BE2C (cell line): ENCODE measurements around the gene COX5A.
A peak's percentile ranks its signal among the peaks of the same experiment; 100 is the strongest.

Experiments used
- DNase-seq: peaks from one replicate; pipeline ENCODE4 v3.0.0-alpha.2; 2020
- H3K27me3 ChIP-seq: fragments of 250-450 bp; sonication (Bioruptor Pico); 2 replicates; pipeline ENCODE4 v1.5.1; 2020; ENCODE audit warnings: mild to moderate bottlenecking
- H3K36me3 ChIP-seq: fragments of 250-450 bp; sonication (Bioruptor Pico); 2 replicates; pipeline ENCODE4 v1.5.1; 2020; ENCODE audit warnings: mild to moderate bottlenecking
- H3K4me1 ChIP-seq: fragments of 250-450 bp; sonication (Bioruptor Pico); 2 replicates; pipeline ENCODE4 v1.5.1; 2020
- H3K4me3 ChIP-seq: 2 replicates; pipeline ENCODE4 v1.5.1; 2011; ENCODE audit warnings: low read depth, low read length
- H3K9me3 ChIP-seq: fragments of 250-450 bp; sonication (Bioruptor Pico); 2 replicates; pipeline ENCODE4 v1.5.1; 2020
- TF ChIP-seq, protein P1 (sequence below): IDR thresholded peaks from 2 replicates; pipeline ENCODE4 v1.5.1; 2012; ENCODE audit warnings: mild to moderate bottlenecking, low read depth, low read length

The COX5A gene

DNA sequence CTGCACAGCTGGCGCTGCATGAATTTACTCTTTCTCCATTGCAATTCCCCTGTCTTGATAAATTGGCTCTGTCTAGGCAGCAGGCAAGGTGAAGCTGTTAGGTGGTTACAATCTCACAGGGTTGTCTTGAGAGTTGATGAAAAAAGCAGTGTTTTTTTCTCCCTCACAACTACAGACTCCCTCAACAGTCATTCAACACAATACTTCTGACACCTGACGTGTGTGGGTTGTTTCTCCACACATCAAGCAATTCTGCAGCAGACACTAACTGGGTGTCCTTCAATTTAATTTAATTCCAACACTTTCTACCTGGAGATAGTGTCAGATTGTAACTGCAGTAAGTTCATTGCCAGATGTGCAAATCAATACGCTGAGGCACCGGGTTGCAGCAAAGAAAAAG lies 59.6 kb downstream of the COX5A start:
- Histone ChIP-seq H3K27me3 (no peaks in the 10 kb centered on the region), H3K9me3 (no peaks in the 10 kb centered on the region), H3K4me3 (no peak overlapping the region), H3K4me1 (no peaks in the 10 kb centered on the region), H3K36me3 (no peaks in the 10 kb centered on the region)
- TF ChIP-seq, protein P1, sequence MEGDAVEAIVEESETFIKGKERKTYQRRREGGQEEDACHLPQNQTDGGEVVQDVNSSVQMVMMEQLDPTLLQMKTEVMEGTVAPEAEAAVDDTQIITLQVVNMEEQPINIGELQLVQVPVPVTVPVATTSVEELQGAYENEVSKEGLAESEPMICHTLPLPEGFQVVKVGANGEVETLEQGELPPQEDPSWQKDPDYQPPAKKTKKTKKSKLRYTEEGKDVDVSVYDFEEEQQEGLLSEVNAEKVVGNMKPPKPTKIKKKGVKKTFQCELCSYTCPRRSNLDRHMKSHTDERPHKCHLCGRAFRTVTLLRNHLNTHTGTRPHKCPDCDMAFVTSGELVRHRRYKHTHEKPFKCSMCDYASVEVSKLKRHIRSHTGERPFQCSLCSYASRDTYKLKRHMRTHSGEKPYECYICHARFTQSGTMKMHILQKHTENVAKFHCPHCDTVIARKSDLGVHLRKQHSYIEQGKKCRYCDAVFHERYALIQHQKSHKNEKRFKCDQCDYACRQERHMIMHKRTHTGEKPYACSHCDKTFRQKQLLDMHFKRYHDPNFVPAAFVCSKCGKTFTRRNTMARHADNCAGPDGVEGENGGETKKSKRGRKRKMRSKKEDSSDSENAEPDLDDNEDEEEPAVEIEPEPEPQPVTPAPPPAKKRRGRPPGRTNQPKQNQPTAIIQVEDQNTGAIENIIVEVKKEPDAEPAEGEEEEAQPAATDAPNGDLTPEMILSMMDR, result no peak
- DNase-seq, result no peak

DNA sequence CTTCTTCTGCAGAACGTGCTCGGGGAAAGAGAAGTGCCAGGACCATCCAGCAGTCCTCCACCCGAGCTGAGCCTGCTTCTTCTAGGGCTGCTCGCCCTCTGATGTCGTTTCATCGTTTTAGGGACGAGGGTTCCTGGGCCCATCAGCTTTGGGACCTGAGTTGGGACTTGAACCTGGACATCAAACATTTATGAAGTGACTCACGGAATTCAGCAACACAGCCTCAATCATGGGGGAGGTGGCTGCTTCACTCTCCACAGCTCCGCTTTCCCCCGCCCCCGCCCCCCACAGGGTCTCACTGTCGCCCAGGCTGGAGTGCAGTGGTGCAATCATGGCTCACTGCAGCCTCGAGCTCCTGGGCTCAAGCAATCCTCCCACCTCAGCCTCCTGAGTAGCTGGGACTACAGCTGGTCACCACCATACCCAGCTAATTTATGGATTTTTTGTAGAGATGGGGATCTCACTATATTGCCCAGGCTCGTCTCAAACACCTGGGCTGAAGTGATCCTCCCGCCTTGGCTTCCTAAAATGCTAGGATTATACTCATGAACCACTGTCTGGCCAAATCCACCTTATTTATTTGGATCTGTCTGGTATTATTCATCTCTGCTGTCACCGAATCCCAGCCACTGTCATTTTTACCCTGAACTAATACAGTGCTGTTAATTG lies 64.0 kb downstream of the COX5A start:
- TF ChIP-seq, protein P1, result no peak
- Histone ChIP-seq H3K36me3 (peaks cover 4% of the 10 kb centered on the region; the same call in 1 of the 2 replicates), H3K27me3 (no peaks in the 10 kb centered on the region), H3K4me3 (peak overlapping the region; percentile 87), H3K4me1 (no peaks in the 10 kb centered on the region; the same call in 1 of the 2 replicates), H3K9me3 (no peaks in the 10 kb centered on the region)
- peak; percentile 32 for DNase-seq

DNA sequence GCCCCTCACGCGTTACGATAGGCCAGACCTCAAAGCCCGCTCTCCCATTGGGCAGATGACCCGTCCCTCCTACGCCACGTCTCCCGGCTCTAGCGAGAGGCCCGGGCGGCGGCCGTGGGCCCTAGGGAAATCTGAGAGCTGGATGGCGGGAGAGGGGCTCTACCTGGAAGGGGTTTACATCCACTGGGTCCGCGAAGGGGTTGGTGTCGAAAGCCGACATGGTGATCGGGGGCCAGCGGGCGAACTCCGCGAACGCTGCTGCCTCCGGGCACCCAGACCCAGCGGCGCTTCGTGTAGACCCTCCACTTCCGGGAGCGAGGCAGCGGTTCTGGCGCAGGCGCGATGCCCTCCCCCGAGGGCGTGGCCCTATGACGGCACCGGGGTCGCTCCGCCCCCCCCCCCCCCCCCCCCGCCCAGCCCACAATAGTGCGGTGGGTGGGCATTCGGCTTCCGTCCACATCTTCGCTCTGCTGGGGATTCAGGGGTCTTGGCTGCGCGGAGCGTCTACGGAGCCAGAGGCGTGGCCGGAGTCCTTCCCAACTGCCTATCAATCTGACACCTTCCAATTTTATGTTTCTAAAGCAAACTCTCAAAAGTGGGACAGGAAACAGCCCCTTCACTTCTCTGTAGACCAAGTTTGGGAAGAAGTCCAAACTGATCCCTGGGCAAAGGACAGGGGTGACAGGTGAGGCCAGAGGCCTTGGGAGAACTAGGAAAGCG lies 64.7 kb downstream of the COX5A start, which contains the start of gene SCAMP2:
Gene SCAMP2 (minus strand): TSS at position 330 of the 720 bp plus-strand sequence. CDS start 110 bp downstream, at position 220.
- Histone ChIP-seq H3K36me3 (peaks cover 11% of the 10 kb centered on the region), H3K27me3 (no peaks in the 10 kb centered on the region), H3K4me1 (no peaks in the 10 kb centered on the region; the same call in 1 of the 2 replicates), H3K9me3 (no peaks in the 10 kb centered on the region), H3K4me3 (peak within 1 kb of the TSS; percentile 87)
- TF ChIP-seq, protein P1, result no peak
- peak; percentile 96 for DNase-seq

DNA sequence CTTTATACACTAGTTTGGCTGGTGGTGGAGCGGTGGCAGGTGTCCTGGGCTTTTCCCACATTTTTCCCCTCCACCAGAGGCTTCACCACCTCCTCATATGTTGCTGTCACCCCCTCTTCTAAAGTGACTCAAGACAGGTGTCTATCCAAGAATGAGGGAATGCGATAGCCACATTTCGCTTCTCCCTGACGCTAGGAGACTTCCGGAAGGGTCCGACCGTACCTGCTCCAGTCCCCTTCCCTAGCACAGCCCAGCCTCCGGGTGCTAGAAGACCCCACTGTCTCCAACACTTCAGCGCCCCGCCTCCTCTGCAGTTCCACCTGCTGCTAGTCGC lies 65.2 kb downstream of the COX5A start:
- Histone ChIP-seq H3K4me1 (no peaks in the 10 kb centered on the region; the same call in 1 of the 2 replicates), H3K27me3 (no peaks in the 10 kb centered on the region), H3K4me3 (peak overlapping the region; percentile 87), H3K9me3 (no peaks in the 10 kb centered on the region), H3K36me3 (peaks cover 13% of the 10 kb centered on the region)
- DNase-seq, result no peak
- TF ChIP-seq, protein P1, result no peak

DNA sequence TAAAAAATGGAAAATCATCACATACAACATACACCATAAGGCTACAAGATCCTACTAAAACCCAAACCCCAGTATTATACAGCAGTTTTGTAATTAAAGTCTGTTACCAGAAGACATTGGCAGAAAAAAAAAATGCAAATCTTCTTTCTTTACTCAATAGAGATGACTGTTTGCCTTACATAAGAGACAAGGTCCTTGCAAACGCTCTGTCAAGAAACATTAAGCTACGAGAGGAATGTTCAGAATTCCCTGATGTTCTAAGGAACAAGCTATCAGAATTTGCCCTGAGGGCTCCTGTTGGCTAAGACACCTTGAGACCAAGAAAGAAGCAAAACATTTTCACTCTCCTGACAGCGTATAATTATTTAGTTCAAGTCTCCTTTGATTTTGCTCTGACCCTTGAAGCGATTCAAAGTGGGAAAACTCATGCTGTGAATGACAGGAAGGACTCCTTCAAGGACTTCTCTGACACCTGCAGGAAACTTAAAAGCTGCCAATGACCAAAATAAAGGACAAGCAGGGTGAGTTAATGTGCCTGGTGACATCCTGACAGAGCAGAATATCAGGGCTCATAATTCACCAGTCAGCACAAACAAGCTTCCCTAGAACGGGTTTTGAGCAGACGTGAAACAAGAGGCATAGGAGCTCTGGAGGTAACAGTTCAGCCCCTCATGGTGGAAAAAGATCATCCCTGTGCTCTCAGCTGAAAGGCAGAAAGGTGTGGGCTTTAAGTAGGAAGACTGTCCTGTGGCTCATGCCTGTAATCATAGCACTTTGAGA lies 67.2 kb downstream of the COX5A start:
- H3K9me3 ChIP-seq, result no peaks in the 10 kb centered on the region
- no peaks in the 10 kb centered on the region for H3K27me3 ChIP-seq
- H3K4me1 ChIP-seq, result no peaks in the 10 kb centered on the region; the same call in 1 of the 2 replicates
- no peak for DNase-seq
- TF ChIP-seq, protein P1, result no peak
- no peak overlapping the region for H3K4me3 ChIP-seq
- peaks cover 15% of the 10 kb centered on the region for H3K36me3 ChIP-seq
